ENCODE data around the gene TET2.

The TET2 gene

DNA sequence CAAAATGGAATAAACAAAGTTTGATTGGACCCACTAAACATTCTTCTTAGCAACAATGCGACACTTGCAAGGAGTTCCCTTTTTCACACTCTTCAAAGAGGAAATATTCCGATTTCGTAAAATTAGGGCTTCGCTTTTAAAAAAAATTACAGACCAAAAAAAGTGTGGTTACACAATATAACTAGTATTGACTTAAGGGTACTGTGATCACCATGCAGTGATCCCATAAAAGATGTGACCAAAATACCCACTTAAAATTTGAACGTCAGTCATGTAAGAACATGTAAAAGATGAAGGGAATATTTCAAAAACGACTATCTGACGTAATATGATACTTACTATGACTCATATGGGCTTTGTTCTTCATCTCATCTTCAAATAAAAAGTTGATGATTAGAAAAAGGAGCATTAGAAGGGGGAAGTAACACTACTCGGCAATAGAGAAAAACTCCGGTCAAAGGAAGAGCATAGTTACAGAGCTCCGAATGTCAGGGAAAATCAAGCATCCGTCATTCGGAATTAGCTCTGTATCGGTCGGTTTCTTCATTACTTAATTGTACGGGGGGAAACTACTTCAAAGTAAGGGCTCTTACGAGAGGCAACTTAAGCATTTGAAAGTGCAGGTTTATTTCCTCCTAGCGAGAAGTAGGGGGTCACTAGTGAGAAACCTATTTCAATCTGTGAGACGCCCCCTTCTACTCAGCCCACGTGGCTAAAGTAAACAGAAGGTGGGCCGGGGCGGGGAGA lies 1.3 kb upstream of the TET2 start:
- Mint-ChIP-seq H3K4me1 (peaks cover 21% of the 10 kb centered on the region), H3K36me3 (ENCODE audit: low read depth) (no peaks in the 10 kb centered on the region), H3K4me3 (peak overlapping the region; percentile 94), H3K27ac (peak overlapping the region; percentile 71), H3K9me3 (no peaks in the 10 kb centered on the region), H3K27me3 (ENCODE audit: low read depth, poor library complexity) (peaks cover 55% of the 10 kb centered on the region)
- no peak for DNase-seq
- TF ChIP-seq, protein P1, sequence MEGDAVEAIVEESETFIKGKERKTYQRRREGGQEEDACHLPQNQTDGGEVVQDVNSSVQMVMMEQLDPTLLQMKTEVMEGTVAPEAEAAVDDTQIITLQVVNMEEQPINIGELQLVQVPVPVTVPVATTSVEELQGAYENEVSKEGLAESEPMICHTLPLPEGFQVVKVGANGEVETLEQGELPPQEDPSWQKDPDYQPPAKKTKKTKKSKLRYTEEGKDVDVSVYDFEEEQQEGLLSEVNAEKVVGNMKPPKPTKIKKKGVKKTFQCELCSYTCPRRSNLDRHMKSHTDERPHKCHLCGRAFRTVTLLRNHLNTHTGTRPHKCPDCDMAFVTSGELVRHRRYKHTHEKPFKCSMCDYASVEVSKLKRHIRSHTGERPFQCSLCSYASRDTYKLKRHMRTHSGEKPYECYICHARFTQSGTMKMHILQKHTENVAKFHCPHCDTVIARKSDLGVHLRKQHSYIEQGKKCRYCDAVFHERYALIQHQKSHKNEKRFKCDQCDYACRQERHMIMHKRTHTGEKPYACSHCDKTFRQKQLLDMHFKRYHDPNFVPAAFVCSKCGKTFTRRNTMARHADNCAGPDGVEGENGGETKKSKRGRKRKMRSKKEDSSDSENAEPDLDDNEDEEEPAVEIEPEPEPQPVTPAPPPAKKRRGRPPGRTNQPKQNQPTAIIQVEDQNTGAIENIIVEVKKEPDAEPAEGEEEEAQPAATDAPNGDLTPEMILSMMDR (IDR thresholded peaks at IDR 0.05) = no peak

DNA sequence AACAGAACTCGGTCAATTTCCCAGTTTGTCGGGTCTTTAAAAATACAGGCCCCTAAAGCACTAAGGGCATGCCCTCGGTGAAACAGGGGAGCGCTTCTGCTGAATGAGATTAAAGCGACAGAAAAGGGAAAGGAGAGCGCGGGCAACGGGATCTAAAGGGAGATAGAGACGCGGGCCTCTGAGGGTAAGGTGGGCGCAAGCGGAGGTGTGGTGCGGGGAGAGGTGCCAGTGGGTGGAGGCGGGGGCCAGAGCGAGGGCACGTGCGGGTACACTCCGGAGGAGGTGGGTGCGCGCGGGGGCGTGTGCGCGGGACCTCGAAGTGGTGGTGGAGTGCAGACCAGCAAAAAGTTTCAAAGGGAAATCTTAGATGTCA lies 787 bp upstream of the TET2 start:
- peaks cover 53% of the 10 kb centered on the region for H3K27me3 Mint-ChIP-seq (ENCODE audit: low read depth, poor library complexity)
- H3K27ac Mint-ChIP-seq = peak overlapping the region; percentile 71
- DNase-seq = no peak
- TF ChIP-seq, protein P1 (IDR thresholded peaks at IDR 0.05) = no peak
- H3K4me3 Mint-ChIP-seq = peak overlapping the region; percentile 94
- no peaks in the 10 kb centered on the region for H3K9me3 Mint-ChIP-seq
- no peaks in the 10 kb centered on the region for H3K36me3 Mint-ChIP-seq (ENCODE audit: low read depth)
- H3K4me1 Mint-ChIP-seq = peaks cover 21% of the 10 kb centered on the region

DNA sequence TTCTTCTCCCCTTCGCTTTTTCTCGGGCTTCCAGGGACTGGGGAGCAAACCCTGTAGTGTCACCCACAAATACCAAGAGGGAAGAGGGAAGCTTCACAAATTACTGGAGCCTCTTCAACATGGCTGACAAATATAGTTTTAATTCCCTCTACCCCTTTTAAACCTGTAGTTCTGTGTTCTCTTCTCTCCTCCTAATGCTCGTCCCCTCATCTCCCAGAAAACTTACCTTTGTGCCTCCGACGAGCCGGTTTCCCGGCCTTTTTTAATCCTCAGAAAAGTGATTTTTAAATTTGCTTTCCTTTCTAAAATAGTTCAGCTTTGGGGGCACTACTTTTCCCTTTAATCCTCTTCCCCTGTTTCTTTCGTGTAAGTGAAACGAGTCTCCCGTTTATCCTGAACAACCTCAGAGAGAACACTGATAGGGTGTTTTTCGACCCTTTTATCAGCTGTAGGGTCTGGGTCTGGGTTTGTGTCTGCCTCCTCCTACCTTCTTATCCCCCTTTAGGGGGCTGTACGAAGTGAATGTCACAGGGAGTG lies 408 bp downstream of the TET2 start:
- H3K36me3 Mint-ChIP-seq (ENCODE audit: low read depth) = no peaks in the 10 kb centered on the region
- TF ChIP-seq, protein P1 (IDR thresholded peaks at IDR 0.05) = no peak
- H3K27me3 Mint-ChIP-seq (ENCODE audit: low read depth, poor library complexity) = peaks cover 46% of the 10 kb centered on the region
- H3K27ac Mint-ChIP-seq = peak overlapping the region; percentile 95
- H3K9me3 Mint-ChIP-seq = no peaks in the 10 kb centered on the region
- peaks cover 21% of the 10 kb centered on the region for H3K4me1 Mint-ChIP-seq
- no peak for DNase-seq
- H3K4me3 Mint-ChIP-seq = peak overlapping the region; percentile 94

DNA sequence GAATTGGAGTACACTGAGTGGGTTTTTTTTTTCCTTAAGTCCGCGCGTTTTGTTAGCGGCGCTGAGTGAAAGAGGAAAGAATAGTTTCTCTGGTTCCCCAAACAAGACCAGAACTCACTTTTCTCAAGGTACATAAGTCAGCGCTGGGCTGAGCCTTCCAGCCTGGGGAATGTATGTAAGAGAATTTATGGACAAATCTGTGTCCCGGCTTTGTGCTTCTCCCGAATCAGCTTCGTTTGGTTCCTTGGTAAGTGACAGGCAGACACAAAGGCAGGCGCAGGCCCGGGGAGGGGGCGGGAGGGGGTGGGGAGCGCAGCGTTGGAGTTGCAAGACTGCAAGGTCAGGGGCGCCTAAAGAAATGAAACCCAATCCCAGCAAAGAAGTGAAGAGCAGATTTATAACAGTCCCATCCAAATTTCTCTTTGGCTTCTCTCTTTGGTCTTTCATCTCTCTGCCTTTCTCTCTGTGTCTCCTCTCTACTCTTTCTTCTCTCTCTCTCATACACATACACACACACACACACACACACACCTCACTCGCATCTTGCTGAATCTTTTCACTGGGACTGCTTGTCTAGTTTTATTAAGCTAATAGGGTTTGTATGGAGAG lies 981 bp downstream of the TET2 start:
- Mint-ChIP-seq H3K9me3 (no peaks in the 10 kb centered on the region), H3K4me1 (peaks cover 21% of the 10 kb centered on the region)
- DNase-seq = peak; percentile 52

DNA sequence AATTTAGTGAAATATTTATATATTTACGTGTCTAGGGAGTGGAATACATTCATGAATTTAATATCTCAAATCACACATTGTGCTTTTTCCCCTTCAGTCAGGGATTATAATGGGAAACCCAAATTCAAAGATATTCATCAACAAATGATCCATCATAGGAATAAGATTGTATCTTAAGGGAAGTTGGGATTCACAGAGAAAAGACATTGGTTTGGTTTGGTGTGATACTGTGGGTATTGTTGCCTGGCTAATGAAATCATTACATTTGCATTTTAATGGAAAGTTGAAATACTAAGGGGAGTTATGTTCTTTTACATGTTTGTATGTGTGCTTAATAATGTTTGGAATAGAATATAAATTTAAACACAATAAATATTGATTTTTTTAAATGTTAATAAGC lies 1.7 kb downstream of the TET2 start:
- TF ChIP-seq, protein P1 (IDR thresholded peaks at IDR 0.05) = no peak
- no peak overlapping the region for H3K27ac Mint-ChIP-seq
- H3K36me3 Mint-ChIP-seq (ENCODE audit: low read depth) = no peaks in the 10 kb centered on the region
- no peak for DNase-seq
- peak overlapping the region; percentile 94 for H3K4me3 Mint-ChIP-seq
- peaks cover 37% of the 10 kb centered on the region for H3K27me3 Mint-ChIP-seq (ENCODE audit: low read depth, poor library complexity)
- no peaks in the 10 kb centered on the region for H3K9me3 Mint-ChIP-seq
- H3K4me1 Mint-ChIP-seq = peaks cover 21% of the 10 kb centered on the region

More for the DNA sequence above, 981 bp downstream of the TET2 start:
- peak overlapping the region; percentile 94 for H3K4me3 Mint-ChIP-seq
- H3K27ac Mint-ChIP-seq = peak overlapping the region; percentile 95
- H3K27me3 Mint-ChIP-seq (ENCODE audit: low read depth, poor library complexity) = peaks cover 41% of the 10 kb centered on the region
- no peaks in the 10 kb centered on the region for H3K36me3 Mint-ChIP-seq (ENCODE audit: low read depth)
- TF ChIP-seq, protein P1 (IDR thresholded peaks at IDR 0.05) = no peak

Data from nephron progenitor cell (in vitro differentiated cells).